ENCODE results near the gene KRT26.

DNA sequence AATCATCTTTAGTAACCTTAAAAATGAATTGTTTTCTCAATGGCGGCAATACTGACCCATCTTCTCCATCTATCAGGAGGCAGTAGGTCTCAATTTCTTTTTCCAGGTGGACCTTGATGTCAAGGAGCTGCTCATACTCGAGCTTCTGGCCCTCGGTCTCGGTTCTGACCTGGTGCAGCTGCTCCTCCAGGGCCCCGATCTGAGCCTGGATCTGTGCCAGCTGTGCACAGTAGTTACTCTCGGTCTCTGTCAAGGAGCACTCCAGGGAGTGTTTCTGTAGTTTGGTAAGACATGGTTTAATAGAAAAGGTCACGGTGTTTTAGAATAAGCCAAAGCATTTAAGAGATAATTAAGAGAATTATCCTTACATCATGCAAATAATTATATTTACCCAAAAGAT, 5.5 kb upstream of the KRT26 start:
- no peak for TF ChIP-seq TAF1 (IDR thresholded peaks at IDR 0.05; ENCODE audit: borderline replicate concordance, low read depth, low read length)
- TF ChIP-seq POLR2AphosphoS5 (IDR thresholded peaks at IDR 0.05; ENCODE audit: low read depth, low read length), result no peak
- no peak for TF ChIP-seq POLR2A (IDR thresholded peaks at IDR 0.05; ENCODE audit: low read depth, low read length)
